MCF 10A (cell line): Measurements from ENCODE around the gene NEK9. TPM values are rescaled to one million over a fixed set of nuclear protein-coding genes. Genes with fewer than 3 reads are reported as not detected.
A peak's percentile ranks its signal among the peaks of the same experiment; 100 is the strongest.

Experiments
- BruUV-seq: library from RNA; stranded (reverse); fragments of 400-500 nt; replicated peaks from 2 replicates; lab custom pipeline; 2021; lab: Mats Ljungman, UMichigan
- CTCF ChIA-PET: fragments of 300-600 bp; sonication (Branson Sonifier 250); formaldehyde crosslinking; extraction: SDS; loops from one replicate; lab custom pipeline; 2021; ENCODE audit warnings: antibody characterized with exemption, inconsistent platforms; lab: Yijun Ruan, JAX
- POLR2A ChIA-PET: fragments of 300-600, 350-650 bp; sonication (Branson Sonifier 250); formaldehyde crosslinking; extraction: SDS; loops from one replicate; lab custom pipeline; 2020; ENCODE audit warnings: antibody characterized with exemption, inconsistent platforms; lab: Yijun Ruan, JAX
- DNase-seq: peaks from one replicate; pipeline ENCODE4 v3.0.0-alpha.2; 2018; ENCODE audit not compliant: unreplicated experiment
- H3K27ac Mint-ChIP-seq: one replicate; pipeline ENCODE4 v1.8.0; 2022; ENCODE audit warnings: mild to moderate bottlenecking, low read depth, mixed read lengths; ENCODE audit not compliant: unreplicated experiment
- H3K27me3 Mint-ChIP-seq: one replicate; pipeline ENCODE4 v1.8.0; 2022; ENCODE audit warnings: mixed read lengths; ENCODE audit not compliant: insufficient read depth, unreplicated experiment
- H3K36me3 Mint-ChIP-seq: one replicate; pipeline ENCODE4 v1.8.0; 2022; ENCODE audit warnings: mild to moderate bottlenecking, moderate library complexity, mixed read lengths; ENCODE audit not compliant: insufficient read depth, unreplicated experiment
- H3K4me1 Mint-ChIP-seq: one replicate; pipeline ENCODE4 v1.8.0; 2022; ENCODE audit warnings: mixed read lengths; ENCODE audit not compliant: insufficient read depth, unreplicated experiment
- H3K4me3 Mint-ChIP-seq: one replicate; pipeline ENCODE4 v1.8.0; 2022; ENCODE audit warnings: mild to moderate bottlenecking, moderate library complexity, mixed read lengths; ENCODE audit not compliant: unreplicated experiment
- H3K9me3 Mint-ChIP-seq: one replicate; pipeline ENCODE4 v1.8.0; 2022; ENCODE audit warnings: mixed read lengths; ENCODE audit not compliant: unreplicated experiment
- CTCF ChIP-seq: fragments of 200-600 bp; IDR thresholded peaks from one replicate; pipeline ENCODE4 v1.8.0; 2022; ENCODE audit warnings: antibody characterized with exemption, mild to moderate bottlenecking; ENCODE audit not compliant: unreplicated experiment
- intact Hi-C: fragments of 100-400 bp; cut with micrococcal nuclease; formaldehyde crosslinking; loops from 2 replicates; pipeline ENCODE4 v1.14.1; 2022
- total RNA-seq: library from RNA; stranded (reverse); gene quantifications from 2 replicates; pipeline ENCODE4 v1.2.3, GENCODE V29; 2022

NEK9 gene
- total RNA-seq, 1 experiment from 2014 or later, result 112 TPM

GRCh38 chr14:75147423-75148071 lies 20.7 kb upstream of the NEK9 start:
- ChIA-PET POLR2A (interaction anchor here (0.8 to 2.1 kb wide), 21 partner anchors 9 to 151 kb away, joined by 3 to 8 read pairs (median 4); partner anchors contain the start of genes FOS, NEK9 and TMED10), CTCF (interaction anchor here (0.6 to 1.8 kb wide), 2 partner anchors 75 to 414 kb away, joined by 5 read pairs; no protein-coding TSS in a partner anchor)
- H3K27ac Mint-ChIP-seq, result peak overlapping the region; percentile 91
- peak; percentile 32 for TF ChIP-seq CTCF
- H3K36me3 Mint-ChIP-seq, result peaks cover 97% of the 10 kb centered on the region
- H3K27me3 Mint-ChIP-seq, result no peaks in the 10 kb centered on the region
- H3K4me3 Mint-ChIP-seq, result peak overlapping the region; percentile 66
- DNase-seq, result peak; percentile 38
- peaks cover 60% of the 10 kb centered on the region for H3K4me1 Mint-ChIP-seq
- no peaks in the 10 kb centered on the region for H3K9me3 Mint-ChIP-seq
- intact Hi-C loops, result loop anchor here (1.0 to 5.0 kb wide), 2 partner anchors 83 to 130 kb away; partner anchors contain the start of gene FOS
- BruUV-seq, result no TSS peak

GRCh38 chr14:75144944-75145343 lies 18.1 kb upstream of the NEK9 start:
- intact Hi-C loops, result loop anchor here (5.0 kb wide), 1 partner anchor 132 kb away; the partner anchor contains the start of gene FOS
- Mint-ChIP-seq H3K27ac (peak overlapping the region; percentile 91), H3K27me3 (no peaks in the 10 kb centered on the region), H3K4me3 (no peak overlapping the region), H3K9me3 (no peaks in the 10 kb centered on the region), H3K36me3 (peaks cover 86% of the 10 kb centered on the region), H3K4me1 (peaks cover 54% of the 10 kb centered on the region)
- BruUV-seq, result no TSS peak
- TF ChIP-seq CTCF, result no peak
- DNase-seq, result no peak
- CTCF ChIA-PET, result interaction anchor here (0.9 kb wide), 1 partner anchor 150 kb away, joined by 3 read pairs; no protein-coding TSS in a partner anchor
- POLR2A ChIA-PET, result interaction anchor here (2.3 kb wide), 1 partner anchor 10 kb away, joined by 8 read pairs; no protein-coding TSS in a partner anchor

GRCh38 chr14:75143761-75144527 lies 17.1 kb upstream of the NEK9 start:
- H3K27me3 Mint-ChIP-seq, result no peaks in the 10 kb centered on the region
- CTCF ChIA-PET, result interaction anchor here (0.6 to 1.3 kb wide), 5 partner anchors 9 to 139 kb away, joined by 3 to 5 read pairs (median 4); no protein-coding TSS in a partner anchor
- no peak for TF ChIP-seq CTCF
- peaks cover 45% of the 10 kb centered on the region for H3K4me1 Mint-ChIP-seq
- BruUV-seq, result no TSS peak
- peak overlapping the region; percentile 91 for H3K27ac Mint-ChIP-seq
- no peaks in the 10 kb centered on the region for H3K9me3 Mint-ChIP-seq
- intact Hi-C loops, result no loop called here
- H3K36me3 Mint-ChIP-seq, result peaks cover 86% of the 10 kb centered on the region
- H3K4me3 Mint-ChIP-seq, result no peak overlapping the region
- no peak for DNase-seq
- POLR2A ChIA-PET, result interaction anchor here (0.6 to 2.3 kb wide), 9 partner anchors 9 to 150 kb away, joined by 3 to 8 read pairs (median 3); no protein-coding TSS in a partner anchor
